ENCODE data around the gene MZB1.
"Not testable (repeated sequence)": the region's sequence is repeated elsewhere in the genome, so short reads cannot be mapped to it uniquely, and the experiment has no call there.

The MZB1 gene

GRCh38 chr5:139371482-139372435, 18.0 kb downstream of the MZB1 start:
- no peak for DNase-seq

GRCh38 chr5:139369181-139369580, 20.5 kb downstream of the MZB1 start:
- DNase-seq: no peak

- DNase-seq: no peak
Measured at GRCh38 chr5:139368613-139369012, 21.1 kb downstream of the MZB1 start.

GRCh38 chr5:139364466-139364865, 25.2 kb downstream of the MZB1 start:
- no peak for DNase-seq

- DNase-seq: no peak
Measured at GRCh38 chr5:139363937-139364336, 25.8 kb downstream of the MZB1 start.

GRCh38 chr5:139361835-139362429, 27.8 kb downstream of the MZB1 start:
- no peak for DNase-seq

- no peak for DNase-seq
Measured at GRCh38 chr5:139360384-139360783, 29.3 kb downstream of the MZB1 start.

- no peak for DNase-seq
Measured at GRCh38 chr5:139358064-139358463, 31.6 kb downstream of the MZB1 start.

GRCh38 chr5:139355900-139356299, 33.8 kb downstream of the MZB1 start:
- not testable (repeated sequence) for DNase-seq

- no peak for DNase-seq
Measured at GRCh38 chr5:139354186-139354585, 35.5 kb downstream of the MZB1 start.

GRCh38 chr5:139347863-139348262, 41.9 kb downstream of the MZB1 start:
- DNase-seq: not testable (repeated sequence)

- DNase-seq: not testable (repeated sequence)
Measured at GRCh38 chr5:139345442-139345841, 44.3 kb downstream of the MZB1 start.

GRCh38 chr5:139344177-139344576, 45.5 kb downstream of the MZB1 start:
- no peak for DNase-seq

- DNase-seq: no peak
Measured at GRCh38 chr5:139343476-139343875, 46.2 kb downstream of the MZB1 start.

- no peak for DNase-seq
Measured at GRCh38 chr5:139342423-139342723, 47.3 kb downstream of the MZB1 start.

- DNase-seq: peak; percentile 88
Measured at GRCh38 chr5:139341689-139342422, 47.9 kb downstream of the MZB1 start, which contains the start of gene PAIP2. Gene PAIP2 (plus strand): TSS chr5:139341854. CDS start chr5:139363785, 21,931 bp downstream.

GRCh38 chr5:139341187-139341688, 48.5 kb downstream of the MZB1 start:
- DNase-seq: no peak

GRCh38 chr5:139340051-139340450, 49.7 kb downstream of the MZB1 start:
- DNase-seq: no peak

Measured in NCI-H1436 treated with DMSO at 0.1 percent for 48 hours (cell line).